ENCODE results near the gene RHAG. TPM values are rescaled to one million over a fixed set of nuclear protein-coding genes. Genes with fewer than 3 reads are reported as not detected.

Gene RHAG
- total and polyA plus RNA-seq, 2 of the 8 experiments (the other 6 are each of a cell fraction or from before 2014, with no cell fraction given): not detected

GRCh38 chr6:49632727-49633126, 3.9 kb downstream of the RHAG start:
- Histone ChIP-seq H2BK15ac (ENCODE audit: low read length) (no peak overlapping the region), H2AFZ (ENCODE audit: low read length) (no peak overlapping the region), H3K4ac (replicated peaks; ENCODE audit: insufficient read length, low read depth, low read length) (no peak overlapping the region), H3K4me3 (ENCODE audit: extremely low read depth in 1 of 4, insufficient read depth in 2 of 4, low read depth in 3 of 4, low read length in 4 of 4) (no peak overlapping the region), H4K8ac (ENCODE audit: extremely low read depth, insufficient read depth, low read length) (no peak overlapping the region), H3K4me1 (replicated peaks in 1 of 4; ENCODE audit: control insufficient read depth in 3 of 4, insufficient read depth in 4 of 4, low read length in 3 of 4) (peaks cover 0 to 2% (median 0%) of the 10 kb centered on the region in 4 experiments; a peak in 1 of 7 replicates), H3K27ac (ENCODE audit: low read depth, low read length) (no peak overlapping the region), H4K5ac (ENCODE audit: insufficient read length, low read depth, low read length) (no peak overlapping the region), H2BK12ac (ENCODE audit: low read depth, low read length) (no peak overlapping the region), H3K36me3 (ENCODE audit: control insufficient read depth in 2 of 4, insufficient read depth in 4 of 4, low read length in 3 of 4) (no peaks in the 10 kb centered on the region), H2BK20ac (ENCODE audit: low read length) (no peak overlapping the region), H3K56ac (replicated peaks; ENCODE audit: insufficient read length, low read depth, low read length) (no peak overlapping the region), H3K4me2 (ENCODE audit: insufficient read depth in 1 of 2, low read depth in 2 of 2, low read length in 2 of 2) (no peak overlapping the region), H3K79me1 (ENCODE audit: low read depth, low read length) (no peaks in the 10 kb centered on the region), H2BK5ac (ENCODE audit: low read depth, low read length) (no peak overlapping the region), H3K14ac (ENCODE audit: insufficient read length) (no peak overlapping the region), H3K18ac (ENCODE audit: extremely low read depth, low read length) (no peak overlapping the region), H3K79me2 (ENCODE audit: control insufficient read depth in 1 of 2, insufficient read depth in 2 of 2, low read length in 2 of 2) (no peaks in the 10 kb centered on the region), H4K20me1 (replicated peaks in 1 of 2; ENCODE audit: control insufficient read depth in 1 of 2, insufficient read depth in 2 of 2, low read length in 2 of 2) (no peaks in the 10 kb centered on the region), H3K9ac (replicated peaks in 1 of 4; ENCODE audit: extremely low read depth in 1 of 4, low read depth in 3 of 4, low read length in 3 of 4) (no peak overlapping the region), H2AK5ac (ENCODE audit: low read depth, low read length) (no peak overlapping the region), H3K9me3 (ENCODE audit: insufficient read depth in 2 of 2, low read depth in 1 of 2, low read length in 1 of 2) (no peaks in the 10 kb centered on the region), H3K27me3 (replicated peaks in 1 of 4; ENCODE audit: control insufficient read depth in 3 of 4, extremely low read depth in 1 of 4, insufficient read depth in 3 of 4, low read length in 3 of 4) (no peaks in the 10 kb centered on the region), H3K23me2 (ENCODE audit: low read depth, low read length) (no peaks in the 10 kb centered on the region), H4K91ac (replicated peaks; ENCODE audit: insufficient read length, low read length) (no peak overlapping the region), H2BK120ac (replicated peaks; ENCODE audit: low read depth, low read length) (no peak overlapping the region), H3K23ac (ENCODE audit: insufficient read length) (no peak overlapping the region)
- no peak for DNase-seq (ENCODE audit: low read depth in 1 of 2, low spot score in 2 of 2)
- POLR2A ChIA-PET (ENCODE audit: partially characterized antibody): no interaction called here
- FAIRE-seq: no peak
- WGBS, 2 experiments (ENCODE audit: extremely low coverage in 1 of 2, insufficient coverage in 1 of 2, insufficient read length in 1 of 2, insufficient replicate concordance in 2 of 2, low coverage in 1 of 2, low lambda C conversion rate in 2 of 2, missing lambda C conversion rate in 1 of 2): 93% methylated on average over 3 of the region's 3 CpGs; no CpG with 5 or more reads in 1 of the 2 experiments
- CTCF ChIA-PET (ENCODE audit: partially characterized antibody): interaction anchor here (2.2 kb wide), 1 partner anchor 10 kb away, joined by 6 read pairs; no protein-coding TSS in a partner anchor
- TF ChIP-seq CTCF (IDR thresholded peaks at IDR 0.05; ENCODE audit: control extremely low read depth in 1 of 3, insufficient read depth in 1 of 3, low read depth in 1 of 3, low read length in 3 of 3) (no peak), RAD21 (IDR thresholded peaks at IDR 0.05 in 1 of 2, conservative IDR thresholded peaks at IDR 0.05 in 1 of 2; ENCODE audit: low read depth in 2 of 2, low read length in 2 of 2) (no peak), ZNF274 (IDR thresholded peaks at IDR 0.05; ENCODE audit: borderline replicate concordance, extremely low read depth, low read length) (no peak), SIN3A (conservative IDR thresholded peaks at IDR 0.05 in 1 of 2, IDR thresholded peaks at IDR 0.05 in 1 of 2; ENCODE audit: low read depth in 1 of 2, low read length in 2 of 2) (no peak), SP1 (IDR thresholded peaks at IDR 0.05; ENCODE audit: low read depth, low read length) (no peak), JUN (IDR thresholded peaks at IDR 0.05; ENCODE audit: low read depth, low read length) (no peak), TBP (IDR thresholded peaks at IDR 0.05; ENCODE audit: low read depth, low read length) (no peak)
